ENCODE results near the gene RNF113A. TPM values are rescaled to one million over a fixed set of nuclear protein-coding genes. Genes with fewer than 3 reads are reported as not detected.

Gene RNF113A
- total RNA-seq, 6 donors from 2014 or later, result 3.1 to 15.2 (median 13.3) TPM

Other genes with a start within 250 kb of the RNF113A start
- gene SEPTIN6, start 178.6 kb downstream of the RNF113A start, total RNA-seq, result 10 to 100 TPM; 12.3 to 27.2 (median 21.4) TPM
- 10 to 100 TPM in 1 of 6 donors, 1 to 10 TPM in 5; 3.2 to 11.6 (median 4.1) TPM for gene SOWAHD, start 113.1 kb downstream of the RNF113A start, total RNA-seq
- gene RPL39, start 80.1 kb downstream of the RNF113A start, total RNA-seq, result 1,000 to 10,000 TPM in 4 of 6 donors, 100 to 1,000 TPM in 2; 332 to 2,261 (median 1,214) TPM
- 10 to 100 TPM in 2 of 6 donors, 1 to 10 TPM in 4; 3.5 to 14.7 (median 7.4) TPM for gene UPF3B, start 18.8 kb downstream of the RNF113A start, total RNA-seq
- 10 to 100 TPM; 32.5 to 76.7 (median 47.5) TPM for gene NDUFA1, start 99 bp upstream of the RNF113A start, total RNA-seq
- gene AKAP14, start 24.2 kb upstream of the RNF113A start, total RNA-seq, result 10 to 100 TPM in 2 of 6 donors, 1 to 10 TPM in 2, under 1 TPM in 1, not detected in 1; 0.31 to 13.5 (median 3.0) TPM
- gene NKAP, start 72.0 kb upstream of the RNF113A start, total RNA-seq, result 10 to 100 TPM in 1 of 6 donors, 1 to 10 TPM in 5; 5.8 to 14.7 (median 7.7) TPM
- gene RHOXF2B, start 206.0 kb upstream of the RNF113A start, total RNA-seq, result not detected
- 1 to 10 TPM in 2 of 6 donors, under 1 TPM in 2, not detected in 2; 0.47 to 3.1 (median 1.5) TPM for gene RHOXF1, start 244.2 kb upstream of the RNF113A start, total RNA-seq